HuH-7.5 (cell line): ENCODE data around the gene TEX29.

ENCODE experiments used
- DNase-seq: peaks from one replicate; pipeline ENCODE4 v3.0.0; 2011; ENCODE audit warnings: low spot score

TEX29 gene

DNA sequence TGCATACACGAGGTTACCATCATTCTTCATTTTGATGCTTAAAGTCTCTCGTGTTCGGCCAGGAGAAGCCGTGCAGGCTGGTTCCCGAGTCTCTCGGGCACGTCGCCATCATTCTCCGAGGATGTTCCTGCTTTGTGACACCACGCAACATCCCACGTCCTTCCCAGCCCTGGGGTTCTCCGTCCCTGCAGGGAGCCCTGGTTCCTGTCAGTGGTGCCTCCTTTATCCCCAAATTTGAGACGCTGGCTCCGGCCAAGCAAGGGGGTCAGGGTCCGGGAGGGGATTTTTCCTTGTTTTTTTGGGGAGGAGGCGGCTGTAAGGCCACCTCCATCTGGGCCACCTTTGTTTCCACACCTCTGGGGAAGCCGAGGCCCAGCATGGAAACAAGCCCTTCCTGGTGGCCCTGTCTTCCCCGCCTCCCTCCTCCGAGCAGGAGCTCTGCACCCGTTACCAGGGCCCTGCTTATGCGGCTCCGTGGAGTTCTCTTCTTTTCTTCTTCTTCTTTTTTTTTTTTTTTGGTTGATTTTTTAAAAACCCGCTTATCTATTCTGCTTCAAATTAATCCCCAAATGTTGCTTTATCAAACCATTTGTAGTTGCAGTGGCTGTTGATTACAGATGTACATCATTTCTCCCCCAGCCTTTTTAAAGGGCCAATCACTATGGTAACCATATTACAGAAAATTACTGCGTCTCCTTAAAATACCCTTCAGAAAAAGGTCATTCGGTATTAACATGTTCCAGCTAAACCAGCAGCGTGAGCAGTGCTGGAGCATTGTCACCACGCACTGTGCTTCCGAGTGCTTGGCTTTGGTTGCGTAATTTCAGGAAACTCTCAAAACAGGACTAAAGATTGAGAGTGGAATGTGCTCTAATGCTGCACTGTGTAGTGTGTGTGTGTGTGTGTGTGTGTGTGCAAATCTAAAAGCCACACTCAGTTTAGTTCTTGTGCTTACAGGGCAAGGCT lies 50.4 kb downstream of the TEX29 start:
- no peak for DNase-seq

DNA sequence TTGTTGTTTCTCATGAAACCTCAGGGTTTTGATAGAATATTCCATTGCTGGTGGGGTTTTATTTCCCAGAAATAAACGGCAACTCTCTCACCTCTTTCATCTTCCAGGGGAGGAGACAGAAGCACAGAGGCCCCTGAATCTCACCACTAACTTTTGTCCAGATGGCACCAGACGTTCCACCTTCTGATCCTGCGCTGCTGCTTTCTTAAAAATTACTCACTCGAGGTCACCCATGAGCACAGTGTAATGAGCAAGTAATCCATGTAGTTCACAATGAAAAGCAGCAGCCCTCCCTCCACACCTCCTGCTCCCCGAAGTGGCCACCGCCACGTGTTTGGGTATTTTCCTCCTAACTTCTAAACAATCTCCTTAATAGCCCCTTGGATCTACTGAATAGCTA lies 51.3 kb downstream of the TEX29 start:
- no peak for DNase-seq

DNA sequence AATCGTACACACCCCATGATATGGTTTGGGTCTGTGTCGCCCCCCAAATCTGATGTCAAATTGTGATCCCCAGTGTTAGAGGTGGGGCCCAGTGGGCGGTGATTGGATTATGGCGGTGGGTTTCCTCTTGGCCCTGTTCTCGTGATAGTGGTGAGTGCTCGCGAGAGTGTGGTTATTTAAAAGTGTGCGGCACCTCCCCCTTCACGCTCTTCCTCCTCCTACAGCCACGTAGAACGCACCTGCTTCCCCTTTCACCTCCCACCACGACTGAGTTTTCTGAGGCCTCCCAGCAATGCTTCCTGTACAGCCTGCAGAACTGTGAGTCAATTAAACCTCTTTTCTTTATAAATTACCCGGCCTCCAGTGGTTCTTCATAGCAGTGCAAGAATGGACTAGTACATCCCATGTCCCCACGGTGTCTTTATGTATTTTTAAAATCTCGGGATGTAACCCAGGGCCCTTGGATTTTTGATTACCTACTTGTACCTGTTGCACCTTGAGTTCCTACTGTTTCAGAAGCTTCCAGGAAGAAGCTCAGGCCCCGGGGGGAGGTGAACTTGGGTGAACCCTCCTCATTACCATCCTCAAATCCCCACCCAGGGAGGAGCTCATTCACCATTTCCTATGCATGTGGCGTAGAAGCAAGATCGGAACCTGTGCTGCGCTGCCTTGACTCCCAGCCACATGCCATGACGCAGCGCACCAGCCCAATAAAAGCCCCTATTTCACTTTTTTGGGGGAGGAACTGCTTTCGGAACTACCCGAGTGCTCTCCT lies 52.4 kb downstream of the TEX29 start:
- DNase-seq, result no peak

DNA sequence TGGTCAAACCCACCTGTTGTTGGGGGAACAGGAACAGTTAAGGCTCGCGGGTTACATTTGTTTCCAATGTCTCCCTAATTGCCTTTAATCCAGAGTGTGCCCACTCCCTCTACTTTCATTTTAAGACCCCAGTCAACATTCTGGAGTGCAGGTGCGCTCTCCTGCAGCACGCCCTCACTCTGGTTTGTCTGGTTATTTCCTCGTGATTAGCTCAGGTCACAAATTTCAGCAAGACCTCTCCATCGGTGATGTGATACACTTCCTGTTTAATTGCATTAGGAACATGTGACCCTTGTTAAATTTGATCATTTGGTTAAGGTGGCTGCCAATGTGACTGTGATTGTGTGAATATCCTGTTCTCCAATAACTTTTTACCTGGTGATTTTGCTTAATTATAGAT lies 53.0 kb downstream of the TEX29 start:
- DNase-seq, result no peak

DNA sequence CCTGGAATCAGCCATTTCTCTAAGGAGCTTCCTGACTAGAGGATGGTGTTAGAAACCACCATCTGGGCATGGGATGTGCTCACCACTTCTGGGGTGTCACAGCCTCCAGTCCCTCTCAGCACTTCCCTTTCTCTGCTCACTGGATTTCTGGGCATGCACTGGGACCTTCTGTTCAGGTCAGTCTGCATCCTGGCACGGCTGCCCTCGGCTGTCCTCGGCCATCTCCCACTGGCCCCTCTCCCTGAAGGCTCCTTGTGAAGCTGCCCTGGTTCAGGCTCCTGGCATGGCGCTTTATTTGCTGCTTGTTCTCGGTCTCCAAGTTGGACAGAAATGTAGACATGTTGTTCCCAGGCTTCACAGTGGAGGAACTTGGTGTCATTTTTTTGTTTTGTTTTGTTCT lies 60.0 kb downstream of the TEX29 start:
- no peak for DNase-seq

DNA sequence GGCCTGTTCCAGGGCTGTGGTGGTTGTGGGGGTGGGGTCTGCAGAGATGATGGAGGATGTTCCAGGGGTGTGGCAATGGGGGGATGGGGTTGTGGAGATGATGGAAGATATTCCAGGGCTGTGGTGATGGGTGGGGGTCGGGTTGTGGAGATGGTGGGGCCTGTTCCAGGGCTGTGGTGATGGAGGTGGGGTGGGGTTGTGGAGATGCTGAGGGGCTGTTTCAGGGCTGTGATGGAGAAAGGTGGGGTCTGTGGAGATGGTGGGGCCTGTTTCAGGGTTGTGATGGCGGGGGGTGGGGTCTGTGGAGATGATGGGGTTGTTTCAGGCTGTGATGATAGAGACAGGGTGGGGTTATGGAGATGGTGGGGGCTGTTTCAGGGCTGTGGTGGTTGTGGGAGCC lies 62.0 kb downstream of the TEX29 start:
- no peak for DNase-seq

DNA sequence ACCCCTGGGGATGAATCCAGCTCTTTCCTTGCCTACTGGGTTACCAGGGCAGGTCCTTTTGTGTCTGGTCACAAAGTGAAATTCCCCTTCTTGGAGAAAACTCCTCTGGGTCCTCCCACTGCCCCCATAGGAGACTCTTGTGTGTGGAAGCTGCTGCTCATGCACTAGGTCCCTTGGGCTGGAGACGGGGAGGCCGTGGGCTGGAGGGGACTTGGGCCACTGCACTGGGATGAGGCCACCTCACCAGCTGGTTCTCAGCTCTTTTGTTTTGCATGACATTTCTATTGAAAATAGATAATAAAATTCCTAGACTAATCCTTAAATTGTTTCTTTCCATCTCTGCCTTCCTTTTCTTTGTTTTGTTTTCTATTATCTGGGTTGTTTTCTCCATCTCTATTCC lies 62.4 kb downstream of the TEX29 start:
- DNase-seq, result no peak

DNA sequence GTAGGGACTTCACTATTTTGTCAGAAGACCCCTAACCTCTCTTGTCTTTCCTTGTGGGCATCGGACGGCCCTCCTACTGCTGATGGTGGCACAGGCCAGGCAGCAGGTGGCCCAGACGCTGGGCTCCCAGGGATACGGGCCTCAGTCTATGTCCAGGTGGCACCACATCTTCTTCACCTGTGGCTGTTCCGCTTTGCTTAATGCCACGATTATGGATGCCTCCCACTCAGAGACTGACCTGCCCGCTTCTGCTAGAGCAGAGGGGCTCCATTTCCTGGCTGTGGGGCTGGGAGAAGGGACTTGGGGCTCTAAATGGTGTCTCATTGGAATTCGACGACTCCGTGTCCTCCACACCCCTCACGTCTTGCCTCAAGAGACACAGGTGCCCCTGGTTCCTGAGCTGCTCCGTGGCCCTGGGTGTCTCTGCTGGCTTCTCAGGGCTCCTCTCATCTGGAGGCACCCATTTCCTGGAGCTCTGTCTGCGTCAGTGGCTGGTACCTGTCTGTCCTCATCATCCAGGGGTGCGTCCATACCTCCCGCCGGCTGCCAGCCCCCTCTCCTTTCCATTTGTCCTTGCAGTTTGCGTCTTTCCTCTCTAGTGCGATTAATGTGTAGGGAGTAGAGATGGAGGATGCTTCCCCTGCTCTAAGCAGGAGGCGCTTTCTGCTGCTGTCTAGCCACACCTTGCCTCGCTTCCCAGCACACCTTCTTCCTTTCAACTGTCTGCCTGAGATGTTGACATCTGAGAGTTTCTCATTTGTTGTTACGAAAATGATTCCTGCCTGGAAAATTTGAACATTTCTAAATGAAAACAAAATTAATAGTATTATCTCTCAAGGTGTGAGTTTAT lies 63.4 kb downstream of the TEX29 start:
- DNase-seq, result no peak

DNA sequence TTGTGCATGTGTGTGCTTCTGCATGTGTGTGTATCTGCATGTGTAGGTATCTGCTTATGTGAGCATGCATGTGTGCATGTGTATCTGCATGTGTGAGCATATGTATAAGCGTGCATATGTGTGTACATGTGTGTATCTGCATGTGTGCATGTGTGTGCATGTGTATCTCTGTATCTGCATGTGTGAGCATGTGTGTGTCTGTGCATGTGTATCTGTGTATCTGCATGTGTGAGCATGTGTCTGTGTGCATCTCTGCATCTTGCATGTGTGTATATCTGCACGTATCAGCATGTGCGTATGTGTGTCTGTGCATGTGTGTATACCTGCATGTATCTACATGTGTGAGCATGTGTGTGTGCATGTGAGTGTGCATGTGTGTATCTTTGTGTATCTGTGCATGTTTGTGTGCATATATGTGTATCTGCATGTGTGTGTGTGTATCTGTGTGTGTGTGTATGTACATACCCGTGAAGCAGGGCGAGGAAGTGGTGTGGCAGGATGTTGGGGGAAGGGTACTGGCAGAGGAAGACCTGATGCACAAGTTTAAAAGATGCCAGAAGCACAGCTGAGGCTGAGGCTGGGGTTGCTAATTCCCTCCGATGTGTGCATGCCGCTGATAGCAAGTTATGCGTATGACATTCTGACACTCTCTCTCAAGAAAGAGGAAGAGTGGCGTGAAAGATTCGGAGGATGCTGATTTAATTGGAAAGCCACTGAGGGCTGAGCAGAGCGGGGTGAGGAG lies 64.2 kb downstream of the TEX29 start:
- no peak for DNase-seq

DNA sequence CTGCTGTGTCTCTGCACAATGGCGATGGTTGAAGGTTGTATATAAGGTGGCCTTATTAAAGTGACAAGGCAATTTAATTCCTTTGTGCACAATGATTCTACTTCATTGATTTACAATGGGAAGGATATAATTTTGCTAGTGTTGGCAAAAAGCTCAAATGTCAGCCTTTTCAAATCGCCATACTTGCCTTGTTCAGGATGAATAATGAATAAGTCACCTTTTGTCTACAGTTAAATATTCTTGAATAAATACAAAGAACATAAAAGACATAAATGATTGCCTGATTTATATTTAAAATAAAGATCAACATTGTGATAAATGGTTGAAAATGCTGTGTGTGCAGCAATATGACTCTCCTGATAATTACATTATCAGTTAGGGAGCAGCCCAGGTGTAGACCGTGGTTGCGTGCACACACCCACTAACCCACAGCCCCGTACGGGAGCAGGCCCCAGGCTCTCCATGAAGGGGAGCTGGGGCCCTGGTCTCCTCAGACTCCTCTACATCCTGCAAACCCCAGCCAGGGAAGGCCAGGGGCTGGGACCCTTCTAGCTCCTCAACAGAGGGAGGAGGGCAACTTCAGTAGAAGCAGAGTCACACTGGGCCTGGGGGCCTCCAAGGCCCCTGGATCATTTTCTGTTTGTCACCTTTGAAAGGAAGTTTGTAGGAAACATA lies 64.9 kb downstream of the TEX29 start:
- no peak for DNase-seq

DNA sequence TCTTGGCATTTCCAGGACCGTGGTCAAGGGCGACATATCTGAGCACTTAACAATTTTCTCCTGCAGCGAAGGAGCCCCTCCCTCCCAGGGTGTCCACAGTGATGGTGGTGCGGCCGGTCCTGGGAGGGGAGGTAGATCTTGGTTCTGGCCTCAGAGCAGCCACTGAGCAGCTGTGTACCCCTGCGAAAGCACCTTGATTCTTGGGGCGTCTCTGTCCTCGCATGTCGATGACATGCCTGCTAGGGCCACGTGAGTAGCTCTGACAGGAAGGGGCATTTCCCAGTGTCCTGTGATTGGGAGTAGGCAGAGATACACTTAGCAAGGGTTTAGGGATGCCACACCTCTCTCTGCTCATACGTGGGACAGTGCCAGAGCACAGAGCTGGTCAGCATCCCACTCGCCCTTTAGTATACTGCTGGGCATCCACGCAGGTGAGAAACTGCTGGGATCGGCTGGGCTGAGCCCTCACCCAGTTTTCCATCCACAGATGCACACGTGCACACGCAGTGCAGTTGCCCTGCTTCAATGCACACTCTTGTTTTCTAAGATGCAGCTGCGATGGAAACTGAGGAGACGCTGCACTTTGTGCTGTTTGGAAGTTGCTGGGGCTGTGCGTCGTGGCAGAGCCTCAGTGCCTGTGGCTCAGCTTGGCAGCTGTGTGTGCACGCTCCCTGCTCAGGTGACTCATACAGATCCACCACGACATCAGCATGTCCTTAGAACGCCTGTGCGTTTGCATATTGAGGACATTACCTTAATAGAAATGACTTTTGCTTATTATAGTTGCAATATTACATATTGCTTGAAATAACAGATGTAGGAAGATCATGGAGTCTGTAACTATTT lies 66.8 kb downstream of the TEX29 start:
- no peak for DNase-seq

DNA sequence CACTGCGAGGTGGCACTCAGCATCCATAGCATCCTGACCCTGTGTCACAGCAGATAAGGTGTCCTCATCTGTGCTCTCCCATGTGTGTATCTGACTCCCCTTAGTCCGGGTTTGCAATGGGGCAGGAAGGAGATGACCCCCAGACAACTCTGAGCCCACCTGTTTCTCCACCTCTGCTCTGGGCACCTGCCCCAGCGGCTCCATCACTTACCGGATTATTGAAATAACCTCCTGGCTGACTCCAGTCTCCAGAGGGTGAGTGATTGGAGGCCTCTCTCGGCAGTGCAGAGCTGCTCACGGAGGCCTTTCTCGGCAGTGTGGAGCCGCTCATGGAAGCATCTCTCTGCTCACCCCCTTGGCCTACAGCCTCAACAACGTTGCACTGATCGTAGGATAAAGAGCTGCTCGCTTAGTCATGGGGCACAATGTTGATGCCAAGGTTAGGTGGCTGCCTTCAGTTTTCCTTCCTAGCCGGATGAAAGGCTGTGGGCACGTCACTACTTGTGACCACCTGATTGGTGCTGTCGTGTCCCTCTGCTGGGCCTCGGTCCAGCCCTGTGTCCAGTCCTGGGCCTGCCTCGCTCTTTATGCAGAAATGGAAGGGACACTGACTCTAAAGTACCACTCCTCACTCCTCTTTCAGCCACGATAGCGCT lies 67.6 kb downstream of the TEX29 start:
- DNase-seq, result no peak

DNA sequence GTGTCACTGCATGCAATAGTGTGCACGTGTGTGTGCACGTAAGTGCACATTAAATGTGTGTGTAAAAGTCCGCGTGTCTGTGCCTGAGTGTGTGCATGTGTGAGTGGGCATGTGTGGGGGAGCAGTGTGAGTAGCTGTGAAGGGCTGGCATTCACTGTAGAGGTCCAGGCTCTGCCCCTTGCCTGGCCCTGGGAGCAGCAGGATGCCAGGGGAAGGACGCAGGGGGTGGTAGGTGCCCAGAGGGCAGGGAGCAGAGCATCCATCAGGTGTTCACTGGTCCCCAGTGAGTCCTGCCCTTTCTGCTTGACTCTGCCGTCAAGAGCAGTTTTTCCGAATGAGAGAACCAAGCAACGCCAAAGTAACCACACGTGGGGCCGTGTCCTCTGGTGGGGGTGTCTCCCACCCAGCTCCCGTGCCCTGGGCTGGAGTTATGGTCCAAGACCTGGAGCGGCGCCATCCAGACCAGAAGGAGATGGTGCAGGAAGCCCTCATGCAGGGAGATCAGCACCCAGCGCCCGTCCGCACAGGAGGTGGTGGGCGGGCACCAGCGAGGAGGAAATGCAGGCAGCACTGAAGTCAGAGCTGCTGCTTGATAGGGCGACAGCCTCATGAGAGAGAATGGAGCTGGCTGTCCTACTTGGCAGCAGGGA lies 68.5 kb downstream of the TEX29 start:
- DNase-seq, result no peak

DNA sequence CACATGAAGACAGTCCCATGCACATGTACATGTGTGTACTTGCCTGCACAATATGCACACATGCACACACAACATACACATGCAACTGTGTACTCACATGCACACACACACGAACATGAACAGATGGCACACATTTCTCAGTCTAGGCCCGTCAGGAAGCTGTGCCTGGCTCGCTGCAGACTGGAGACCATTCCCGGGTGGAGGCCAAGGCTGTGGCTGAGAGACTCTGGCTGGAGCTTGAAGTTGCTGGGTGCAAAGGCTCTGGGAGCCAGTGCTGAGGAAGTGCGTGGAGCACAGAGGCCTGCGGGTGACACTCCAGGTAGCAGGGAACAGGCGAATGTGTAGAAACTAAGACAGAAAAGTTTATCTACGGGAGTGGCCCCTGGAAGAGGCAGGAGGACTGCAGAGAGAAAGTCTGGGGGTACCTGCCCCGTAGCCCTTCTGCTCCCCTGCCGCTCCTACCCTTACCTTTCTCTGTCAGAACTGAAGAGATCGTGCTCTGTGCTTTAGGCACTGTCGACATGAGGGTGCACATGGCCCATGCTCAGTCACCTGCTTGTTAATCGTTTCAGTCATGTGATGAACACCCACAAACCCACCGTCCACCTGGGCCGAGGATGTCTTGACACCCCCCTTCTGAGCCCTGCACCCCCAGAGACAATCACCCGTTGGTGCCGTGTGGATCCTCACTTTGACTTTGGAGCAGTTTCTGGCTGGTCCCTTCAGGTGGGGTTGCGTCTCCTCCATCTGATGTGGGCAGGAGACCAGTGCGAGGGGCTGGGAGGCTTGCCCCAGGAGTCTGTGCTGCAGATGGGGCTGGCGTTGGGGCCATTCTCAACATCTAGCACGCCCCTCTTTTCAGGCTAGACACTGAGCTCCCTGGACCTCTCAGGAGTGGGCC lies 69.4 kb downstream of the TEX29 start:
- no peak for DNase-seq

DNA sequence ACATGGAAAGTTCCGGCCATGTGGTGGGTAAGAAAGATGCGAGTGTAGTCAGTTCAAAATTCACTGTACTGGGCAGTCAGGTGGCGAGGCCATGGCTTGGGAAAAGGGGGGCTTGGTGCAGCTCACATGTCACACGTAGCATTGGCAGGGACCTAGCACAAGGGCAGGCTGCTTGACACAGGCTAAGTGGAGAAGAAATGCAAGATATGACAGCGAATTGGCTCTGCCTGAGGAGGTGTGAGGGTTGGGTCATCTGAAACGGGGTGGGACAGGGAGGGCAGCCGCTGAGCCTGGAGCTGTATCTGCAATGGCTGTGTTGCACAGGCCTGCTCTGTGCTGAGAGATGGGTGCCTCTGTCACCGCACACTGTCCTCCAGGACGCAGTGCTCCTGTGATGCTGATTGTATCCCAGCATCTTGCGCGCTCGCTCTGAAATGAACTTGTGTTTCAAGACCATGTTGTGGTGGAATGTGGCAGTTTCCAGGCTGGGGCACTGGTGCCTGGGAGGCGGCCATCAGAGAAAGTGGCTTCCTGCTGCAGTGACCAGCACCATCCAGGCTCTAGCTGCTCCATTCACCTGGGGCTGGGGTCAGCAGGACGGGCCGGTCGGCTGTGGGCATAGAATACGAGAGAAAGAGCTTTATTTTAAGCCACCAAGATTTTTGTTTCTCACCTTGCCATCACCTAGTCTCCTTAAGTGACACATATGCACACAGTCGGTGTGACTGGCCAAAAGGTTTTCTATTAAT lies 70.3 kb downstream of the TEX29 start:
- no peak for DNase-seq

DNA sequence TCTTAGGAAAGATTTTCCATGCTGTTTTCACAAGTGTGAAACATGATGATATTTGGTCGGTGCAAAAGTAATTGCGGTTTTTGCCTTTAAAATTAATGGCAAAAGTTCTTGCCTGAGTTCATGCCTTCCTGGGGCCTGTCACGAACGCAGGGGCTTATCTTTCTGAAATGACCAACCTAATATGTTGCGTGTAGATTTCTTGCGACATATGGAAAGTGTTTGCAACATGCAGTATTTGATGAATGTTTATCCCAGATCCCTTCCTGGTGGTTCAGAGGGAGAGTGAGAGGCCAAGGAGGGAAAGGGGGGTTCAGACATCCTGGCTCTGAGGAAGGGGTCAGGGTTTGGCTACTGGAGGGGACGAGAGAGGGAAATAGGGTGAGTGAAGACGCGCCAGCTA lies 72.0 kb downstream of the TEX29 start:
- no peak for DNase-seq

DNA sequence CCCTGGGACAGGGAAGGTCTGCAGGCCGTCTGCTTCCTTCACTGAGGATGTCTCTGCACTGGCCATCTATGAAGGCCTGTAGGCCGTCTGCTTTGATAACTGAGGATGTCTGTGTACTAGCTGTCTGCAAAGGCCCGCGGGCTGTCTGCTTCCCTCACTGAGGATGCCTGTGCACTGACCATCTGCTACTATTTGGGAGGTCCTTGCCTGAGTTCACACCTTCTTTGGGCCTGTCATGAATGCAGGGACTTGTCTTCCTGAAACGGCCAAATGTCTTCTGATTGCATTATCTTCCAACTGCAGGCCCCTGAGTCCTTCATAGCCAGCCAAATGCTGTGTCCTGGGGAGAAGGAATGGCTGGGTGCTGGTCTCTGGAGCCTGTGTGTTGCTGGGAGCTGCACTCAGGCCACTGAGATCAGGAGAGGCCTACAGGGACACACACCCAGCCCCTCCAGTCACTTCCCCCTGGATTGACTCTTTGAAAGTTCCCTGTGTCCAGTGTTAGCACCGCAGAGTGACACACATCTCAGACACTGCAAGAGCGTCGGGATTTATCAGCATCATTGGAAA lies 72.9 kb downstream of the TEX29 start:
- DNase-seq, result no peak
